ENCODE results near the gene TAL2. TPM values are rescaled to one million over a fixed set of nuclear protein-coding genes. Genes with fewer than 3 reads are reported as not detected.

TAL2 gene
- polyA plus RNA-seq, 1 of the 3 experiments (the other 2 are of a cell fraction), result 0.15 TPM

- H3F3A ChIP-seq (replicated peaks; ENCODE audit: insufficient read depth), result no peaks in the 10 kb centered on the region
- no peaks in the 10 kb centered on the region for H3K4me1 ChIP-seq (ENCODE audit: control insufficient read depth in 1 of 2, insufficient read depth in 2 of 2, low read depth in 1 of 2, low read length in 1 of 2)
- no peaks in the 10 kb centered on the region for H3K9me2 ChIP-seq
- no peak overlapping the region for H2AFZ ChIP-seq (ENCODE audit: low read depth)
- H3K36me3 ChIP-seq (replicated peaks in 1 of 2; ENCODE audit: control insufficient read depth in 1 of 2, insufficient read depth in 2 of 2, low read length in 1 of 2), result peaks cover 9 to 11% of the 10 kb centered on the region in 2 experiments
- no peaks in the 10 kb centered on the region for H3K79me2 ChIP-seq (ENCODE audit: insufficient read depth)
- POLR2A ChIA-PET, result no interaction called here
- WGBS (ENCODE audit: low lambda C conversion rate), result 97% methylated on average over 1 of the region's 1 CpG
- TF ChIP-seq FOXJ3 (CRISPR knock-in tag; IDR thresholded peaks at IDR 0.05) (no peak), FOXM1 (IDR thresholded peaks at IDR 0.05; ENCODE audit: low read depth) (no peak), FOSL2 (IDR thresholded peaks at IDR 0.05; ENCODE audit: borderline replicate concordance, low read depth) (no peak), NRF1 (IDR thresholded peaks at IDR 0.05; ENCODE audit: low read depth, low read length) (no peak), GATA2 (CRISPR knock-in tag; IDR thresholded peaks at IDR 0.05) (no peak), MEF2A (IDR thresholded peaks at IDR 0.05; ENCODE audit: borderline replicate concordance, low read depth) (no peak), TCF12 (IDR thresholded peaks at IDR 0.05) (no peak), POLR2AphosphoS5 (IDR thresholded peaks at IDR 0.05; ENCODE audit: low read depth, low read length) (no peak), ZBTB33 (IDR thresholded peaks at IDR 0.05; ENCODE audit: borderline replicate concordance, low read depth) (no peak), JUND (IDR thresholded peaks at IDR 0.05) (no peak), EZH2phosphoT487 (IDR thresholded peaks at IDR 0.05; ENCODE audit: borderline replicate concordance, low read depth) (no peak), YY1 (IDR thresholded peaks at IDR 0.05; ENCODE audit: low read depth) (no peak), EP300 (IDR thresholded peaks at IDR 0.05; ENCODE audit: borderline replicate concordance in 1 of 2, low read depth in 1 of 2, low read length in 1 of 2) (no peak), ELF1 (IDR thresholded peaks at IDR 0.05) (no peak), USF2 (IDR thresholded peaks at IDR 0.05; ENCODE audit: borderline replicate concordance, low read depth, low read length) (no peak), NFIC (IDR thresholded peaks at IDR 0.05; ENCODE audit: borderline replicate concordance) (no peak), RCOR1 (IDR thresholded peaks at IDR 0.05; ENCODE audit: low read length) (no peak), RFX5 (IDR thresholded peaks at IDR 0.05; ENCODE audit: low read length) (no peak), RAD21 (IDR thresholded peaks at IDR 0.05; ENCODE audit: low read length) (no peak)
- no peak overlapping the region for H3K4me3 ChIP-seq (ENCODE audit: low read depth in 2 of 2, low read length in 1 of 2)
- no peak overlapping the region for H3K4me2 ChIP-seq
- no peaks in the 10 kb centered on the region for H3K9me3 ChIP-seq
- no peaks in the 10 kb centered on the region for H3K27me3 ChIP-seq (ENCODE audit: insufficient read depth)
- DNase-seq, result no peak
- no peak overlapping the region for H3K27ac ChIP-seq (ENCODE audit: low read depth in 2 of 2, low read length in 1 of 2)
- H3K9ac ChIP-seq, result no peak overlapping the region
- CTCF ChIA-PET, result interaction anchor here (0.7 to 2.9 kb wide), 3 partner anchors 11 to 28 kb away, joined by 3 to 10 read pairs (median 3); no protein-coding TSS in a partner anchor
- no peaks in the 10 kb centered on the region for H4K20me1 ChIP-seq (ENCODE audit: insufficient read depth)
These were observed 25.9 kb upstream of the TAL2 start for GRCh38 chr9:105636331-105636730.
